Spleen (tissue), 7 donors: ENCODE data around the gene TACR2.
A peak's percentile ranks its signal among the peaks of the same experiment; 100 is the strongest.

Experiments
- CTCF ChIP-seq, 11 experiments: fragments of 200-600 bp in 7 of 11; fragments of 450-650 bp in 4 of 11; sonication (generic) in 4 of 11; IDR thresholded peaks in 8 of 11; conservative IDR thresholded peaks in 3 of 11; 1 replicate in 7 of 11; 2 replicates in 4 of 11; pipeline versions ENCODE4 v1.4.0 to v1.8.0; 2016 to 2021; ENCODE audit warnings: antibody characterized with exemption in 11 of 11, inconsistent platforms in 4 of 11, mild to moderate bottlenecking in 1 of 11
- POLR2A ChIP-seq, 3 donors: fragments of 450-650 bp; IDR thresholded peaks; one replicate each; pipeline ENCODE4 v1.5.1; 2017; ENCODE audit warnings: antibody characterized with exemption in 3 of 3, mild to moderate bottlenecking in 1 of 3
- POLR2AphosphoS5 ChIP-seq, 3 donors: sonication (generic); formaldehyde crosslinking; IDR thresholded peaks; one replicate each; pipeline ENCODE4 v1.5.1; 2017; ENCODE audit warnings: antibody characterized with exemption in 3 of 3
- donor health status: DM: no; HTN: no; CAD: no; lungs with moderate emphysema.
- donor health status: DM: no; HTN: no; CAD: no.
- donor health status: DM: no; HTN: no; CAD: no.

DNA sequence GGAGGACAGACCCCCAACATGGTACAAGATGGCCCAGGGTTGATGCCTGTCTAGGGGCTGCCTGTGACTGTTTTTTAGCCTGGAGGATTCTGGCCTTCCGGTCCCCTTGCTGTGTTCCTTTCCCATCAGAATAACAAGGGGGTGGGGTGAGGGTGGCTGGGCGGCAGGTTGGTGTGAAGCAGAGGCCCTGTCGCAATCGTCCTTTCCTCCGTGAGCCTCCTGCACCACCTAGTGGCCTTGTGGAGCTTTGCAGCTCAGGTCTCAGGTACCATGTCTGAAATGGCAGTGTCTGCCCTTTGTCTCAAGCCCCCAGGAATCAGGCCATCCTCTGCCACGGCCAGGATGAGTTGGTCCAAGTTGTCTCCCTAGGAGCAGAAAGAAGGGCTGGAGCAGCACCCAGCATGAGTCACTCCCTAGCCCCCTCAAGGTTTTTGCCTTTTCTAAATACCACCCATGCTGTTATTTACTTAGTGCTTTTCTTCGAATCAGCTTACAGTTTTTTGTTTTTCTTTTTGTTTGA is 24.2 kb downstream of the TACR2 start:
- TF ChIP-seq POLR2A (IDR thresholded peaks at IDR 0.05) (no peak), CTCF (IDR thresholded peaks at IDR 0.05 in 8 of 11, conservative IDR thresholded peaks at IDR 0.05 in 3 of 11) (peak; percentile 88 to 98 (median 95)), POLR2AphosphoS5 (IDR thresholded peaks at IDR 0.05) (peak in 2 of 3 donors; percentile 58 to 77)
